HG03442 (cell line): ENCODE results near the gene CUL1.

Experiments used
- ATAC-seq: cut with Tn5 transposase; IDR thresholded peaks from one replicate; pipeline ENCODE4 v1.9.1; 2021; ENCODE audit warnings: mild to moderate bottlenecking, moderate library complexity; ENCODE audit not compliant: unreplicated experiment

CUL1 gene

DNA sequence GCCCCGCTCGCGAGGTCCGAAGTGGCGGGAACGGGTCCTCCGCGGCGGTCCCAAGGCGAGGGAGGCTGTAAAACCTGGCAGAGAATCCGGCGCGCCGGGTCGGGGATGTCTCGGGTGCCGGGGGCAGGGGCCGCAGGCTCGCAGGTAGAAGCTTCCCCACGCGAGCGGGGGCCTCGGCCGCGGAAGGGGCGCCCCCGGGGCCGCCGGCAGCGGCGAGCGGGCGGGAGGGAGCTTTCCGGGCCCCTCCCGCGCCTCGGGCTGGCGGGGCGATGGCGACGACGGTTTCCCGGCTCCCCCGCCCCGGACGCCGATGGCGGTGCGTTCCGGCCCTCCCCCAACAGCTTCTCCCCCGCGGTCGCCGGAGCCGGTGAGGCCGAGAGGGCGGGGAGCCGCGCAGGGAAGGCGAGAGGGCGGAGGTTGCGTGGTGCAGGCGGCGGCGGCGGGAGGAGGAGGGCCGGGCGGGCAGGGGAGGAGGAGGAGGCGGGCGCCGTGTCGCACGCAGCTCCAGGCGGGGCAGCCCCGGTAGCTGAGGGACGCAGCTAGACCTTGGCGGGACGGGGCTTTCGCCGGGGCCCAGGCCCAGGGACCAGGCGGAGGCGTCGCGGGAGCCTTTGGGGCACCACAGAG lies at the start of gene CUL1:
Gene CUL1, plus strand, starts transcription at position 507 of the 627 bp plus-strand sequence. CDS start 31,220 bp downstream, outside the sequence.
- peak; percentile 69 for ATAC-seq

GRCh38 chr7:148650232-148650858 lies 48.4 kb upstream of the CUL1 start:
- ATAC-seq = no peak

GRCh38 chr7:148652773-148653172 lies 45.9 kb upstream of the CUL1 start:
- ATAC-seq = no peak

- no peak for ATAC-seq
Measured at GRCh38 chr7:148657929-148658328, 40.8 kb upstream of the CUL1 start.

DNA sequence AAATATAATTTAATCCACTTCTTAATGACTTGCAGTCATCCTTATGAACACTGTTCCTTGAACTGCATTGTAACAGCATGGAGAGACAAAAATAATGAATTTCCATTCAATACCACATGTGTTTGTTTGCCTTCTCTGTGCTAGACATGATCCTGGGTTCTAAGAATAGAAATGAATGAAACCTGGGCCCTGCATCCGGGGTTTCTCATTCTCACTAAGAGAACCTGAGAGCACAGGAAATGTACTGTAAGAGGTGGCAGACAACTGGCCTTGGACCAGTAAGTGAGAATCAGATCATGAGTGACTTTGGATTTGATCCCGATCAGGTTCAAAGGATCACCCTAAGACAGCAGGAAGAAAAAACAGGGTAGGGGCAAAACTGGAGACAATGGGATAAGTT lies 37.2 kb upstream of the CUL1 start:
- ATAC-seq = no peak

DNA sequence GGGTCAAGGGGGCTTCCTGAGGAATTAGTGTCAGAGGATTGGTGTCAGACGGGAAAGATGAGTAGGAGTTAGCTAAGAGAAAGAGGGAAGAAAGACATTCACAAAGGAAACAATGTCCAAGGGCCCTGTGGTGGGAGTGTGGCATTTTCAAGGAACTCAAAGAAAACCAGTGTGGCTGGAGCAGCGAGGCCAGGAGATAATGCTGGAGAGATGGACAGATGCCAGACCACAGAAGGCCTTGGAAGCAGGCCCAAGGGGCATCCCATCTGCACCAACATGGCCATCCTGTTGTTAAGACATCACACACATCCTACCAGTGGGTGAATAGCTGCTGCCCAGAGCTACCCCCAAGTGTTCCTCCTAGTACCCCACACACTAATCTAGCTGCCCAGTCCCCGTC lies 36.1 kb upstream of the CUL1 start:
- no peak for ATAC-seq

DNA sequence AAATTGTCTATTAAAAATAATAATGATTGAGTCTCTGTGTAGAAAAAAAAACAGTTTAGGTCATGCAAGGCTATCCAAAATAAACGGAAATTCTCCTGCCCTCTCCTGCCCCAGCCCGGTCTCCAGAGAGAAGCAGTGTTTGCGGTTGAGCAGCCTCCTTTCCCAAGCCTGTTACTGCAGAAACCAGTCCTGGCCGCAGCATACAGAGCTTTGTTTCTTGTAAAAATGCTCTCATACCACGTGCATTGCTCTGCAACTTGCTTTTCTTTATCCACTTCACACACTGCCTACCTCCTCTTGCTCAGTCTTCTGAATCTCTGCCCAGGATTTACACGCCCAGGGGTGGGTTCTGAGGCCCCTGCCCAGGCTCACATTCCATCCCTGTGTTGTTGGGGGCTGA lies 34.4 kb upstream of the CUL1 start:
- no peak for ATAC-seq

DNA sequence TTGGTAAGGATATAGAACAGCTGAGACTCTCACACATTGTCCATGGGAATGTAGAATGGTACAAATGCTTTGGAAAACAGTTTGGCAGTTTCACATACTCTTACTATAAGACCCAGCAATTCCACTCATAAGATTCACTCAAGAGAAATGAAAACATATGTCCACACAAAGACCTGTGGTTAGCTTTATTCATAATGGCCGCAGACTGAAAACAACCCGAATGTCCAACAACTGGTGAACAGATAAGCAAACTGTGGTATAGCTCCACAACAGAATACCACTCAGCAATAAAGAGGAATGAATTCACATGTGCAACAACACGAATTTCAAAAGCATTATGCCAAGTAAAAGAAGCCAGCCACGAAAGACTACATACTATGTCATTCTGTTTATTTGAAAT lies 33.5 kb upstream of the CUL1 start:
- no peak for ATAC-seq

DNA sequence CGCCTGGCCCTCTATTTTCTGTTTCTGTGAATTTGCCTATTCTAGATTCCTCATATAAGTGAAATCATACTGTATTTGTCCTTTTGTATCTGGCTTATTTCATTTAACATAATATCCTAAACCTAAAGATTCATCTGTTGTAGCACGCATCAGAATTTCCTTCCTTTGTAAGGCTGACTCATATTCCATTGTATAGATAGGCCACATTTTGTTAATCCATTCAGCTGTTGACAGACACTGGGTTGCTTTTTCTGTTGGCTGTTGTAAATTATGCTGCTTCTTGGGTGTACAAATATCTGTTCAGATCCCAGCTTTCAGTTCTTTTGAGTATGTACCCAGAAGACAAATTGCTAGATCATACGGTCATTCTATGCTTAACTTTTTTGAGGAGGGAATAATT lies 28.8 kb upstream of the CUL1 start:
- no peak for ATAC-seq

DNA sequence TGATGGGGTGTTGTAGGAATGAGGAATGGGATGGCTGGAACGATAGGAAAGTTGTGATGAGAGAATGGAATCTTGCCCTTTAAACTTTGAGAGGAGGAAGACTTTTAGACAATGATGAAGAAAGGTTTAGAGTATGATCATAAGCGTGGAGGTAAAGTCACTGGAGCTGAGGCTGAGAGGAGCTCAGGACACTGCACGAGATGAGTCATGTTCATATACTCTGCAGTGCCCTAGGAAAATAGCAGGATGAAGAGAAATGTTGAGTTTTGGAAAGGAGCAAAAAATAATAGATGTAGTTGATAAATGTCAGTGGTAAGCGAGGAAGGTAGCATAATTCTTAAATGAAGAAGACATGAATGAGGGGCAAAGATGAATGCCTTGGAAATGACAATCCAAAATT lies 28.3 kb upstream of the CUL1 start:
- no peak for ATAC-seq

GRCh38 chr7:148670807-148671206 lies 27.9 kb upstream of the CUL1 start:
- no peak for ATAC-seq

GRCh38 chr7:148672041-148672440 lies 26.7 kb upstream of the CUL1 start:
- ATAC-seq = no peak

DNA sequence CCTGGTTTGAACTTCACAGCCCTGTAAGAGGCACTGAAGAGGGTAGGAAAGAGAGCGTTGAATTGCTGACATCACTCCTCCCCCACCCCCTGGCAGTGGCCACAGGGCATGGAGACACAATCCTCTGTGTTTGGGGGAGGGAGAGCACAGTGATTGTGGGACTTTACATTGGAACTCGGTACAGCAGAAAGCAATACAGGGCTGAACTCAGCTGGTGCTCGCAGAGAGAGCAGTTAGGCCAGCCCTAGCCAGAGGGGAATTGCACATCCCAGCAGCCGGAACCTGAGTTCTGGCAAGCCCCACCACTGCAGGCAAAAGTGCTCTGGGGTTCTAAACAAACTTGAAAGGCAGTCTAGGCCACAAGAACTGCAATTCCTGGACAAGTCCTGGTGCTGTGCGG lies 24.0 kb upstream of the CUL1 start:
- ATAC-seq = no peak

DNA sequence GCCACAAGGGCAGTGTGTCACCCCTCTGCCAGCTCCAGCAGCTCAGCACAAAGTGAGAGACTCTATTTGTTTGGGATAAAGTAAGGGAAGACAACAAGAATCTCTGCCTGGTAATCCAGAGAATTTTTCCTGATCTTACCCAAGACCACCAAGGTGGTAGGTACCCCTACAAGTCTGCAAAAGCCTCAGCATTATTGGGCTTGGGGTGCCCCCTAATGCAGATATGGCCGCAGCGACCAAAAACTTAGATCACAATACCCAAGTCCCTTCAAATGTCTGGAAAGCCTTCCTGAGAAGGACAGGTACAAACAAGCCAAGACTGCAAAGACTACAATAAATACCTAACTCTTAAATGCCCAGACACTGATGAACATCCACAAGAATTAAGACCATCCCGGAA lies 22.4 kb upstream of the CUL1 start:
- ATAC-seq = no peak

DNA sequence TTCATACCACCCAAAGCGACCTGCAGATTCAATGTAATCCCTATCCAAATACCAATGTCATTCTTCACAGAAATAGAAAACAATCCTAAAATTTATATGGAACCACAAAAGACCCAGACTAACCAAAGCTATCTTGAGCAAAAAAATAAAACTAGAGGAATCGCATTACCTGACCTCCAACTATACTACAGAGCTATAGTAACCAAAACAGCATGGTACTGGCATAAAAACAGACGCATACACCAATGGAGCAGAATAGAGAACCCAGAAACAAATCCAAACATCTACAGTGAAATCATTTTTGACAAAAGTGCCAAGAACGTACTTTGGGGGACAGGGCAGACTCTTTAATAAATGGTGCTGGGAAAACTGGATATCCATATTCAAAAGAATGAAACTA lies 16.9 kb upstream of the CUL1 start:
- ATAC-seq = no peak

DNA sequence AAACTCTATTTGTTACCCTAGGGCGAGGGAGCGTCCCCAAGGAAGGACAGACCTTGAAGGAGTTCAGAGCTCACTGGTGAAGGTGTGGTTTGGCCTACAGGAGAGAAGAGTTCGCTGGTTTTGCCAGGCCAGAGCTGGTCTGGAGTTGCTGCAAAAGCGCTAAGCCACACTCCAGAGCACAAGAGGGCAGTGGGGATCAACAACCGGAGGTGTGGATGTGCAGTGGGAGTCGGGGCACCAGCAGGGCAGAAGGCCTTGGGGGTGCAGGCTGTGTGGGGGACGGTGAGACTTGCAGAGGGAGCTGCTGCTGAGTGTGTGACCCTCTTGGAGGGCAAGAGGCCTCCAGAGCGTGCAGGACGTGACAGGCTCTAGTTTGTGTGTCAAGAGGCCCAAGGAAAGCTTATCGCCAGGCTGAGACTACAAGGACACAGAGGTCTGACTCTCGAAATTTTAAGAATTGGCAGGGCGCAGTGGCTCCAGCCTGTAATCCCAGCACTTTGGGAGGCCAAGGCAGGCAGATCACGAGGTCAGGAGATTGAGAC lies 14.3 kb upstream of the CUL1 start:
- ATAC-seq = no peak

GRCh38 chr7:148686312-148686937 lies 12.3 kb upstream of the CUL1 start:
- ATAC-seq = no peak

GRCh38 chr7:148687555-148687954 lies 11.1 kb upstream of the CUL1 start:
- no peak for ATAC-seq

- ATAC-seq = no peak
Measured at GRCh38 chr7:148688526-148688925, 10.2 kb upstream of the CUL1 start.

DNA sequence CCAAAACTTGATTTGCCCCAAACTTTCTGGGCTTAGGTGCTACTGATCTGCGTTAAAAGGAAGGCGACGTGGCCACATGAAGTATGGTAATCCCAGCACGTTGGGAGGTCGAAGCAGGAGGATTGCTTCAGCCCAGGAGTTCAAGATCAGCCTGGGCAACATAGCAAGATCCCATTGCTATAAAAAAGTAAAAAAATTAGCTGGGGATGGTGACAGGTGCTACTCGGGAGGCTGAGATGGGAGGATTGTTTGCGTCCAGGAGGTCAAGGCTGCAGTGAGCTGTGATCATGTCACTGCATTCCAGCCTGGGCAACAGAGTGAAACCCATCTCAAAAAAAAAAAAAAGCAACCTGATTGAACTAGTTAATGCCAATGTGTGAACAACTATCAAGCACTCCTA lies 5.1 kb upstream of the CUL1 start:
- ATAC-seq = no peak

GRCh38 chr7:148694631-148695030 lies 4.1 kb upstream of the CUL1 start:
- no peak for ATAC-seq

GRCh38 chr7:148695953-148696352 lies 2.8 kb upstream of the CUL1 start:
- no peak for ATAC-seq
